Measurements from ENCODE around the gene PSME2.

DNA sequence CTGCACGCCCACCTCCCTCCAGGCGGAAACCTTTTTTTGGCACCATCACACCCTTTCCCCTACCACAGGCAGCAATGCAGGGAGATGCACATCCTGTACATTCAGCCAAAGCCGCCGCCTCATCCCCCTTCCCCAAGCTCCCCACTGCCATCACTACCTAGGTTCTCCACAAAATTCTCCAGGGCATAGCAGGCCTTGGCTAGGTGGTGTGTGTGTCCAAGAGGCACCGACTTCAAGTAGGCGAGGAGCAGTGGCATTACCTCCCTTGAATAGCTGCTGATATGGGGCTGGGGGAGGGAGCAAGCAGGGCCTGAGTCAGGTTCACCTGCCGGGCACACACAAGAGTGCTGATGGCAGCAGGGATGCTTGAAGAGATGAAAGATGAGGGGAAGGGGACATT, 38.6 kb upstream of the PSME2 start:
- TF ChIP-seq, protein P1, sequence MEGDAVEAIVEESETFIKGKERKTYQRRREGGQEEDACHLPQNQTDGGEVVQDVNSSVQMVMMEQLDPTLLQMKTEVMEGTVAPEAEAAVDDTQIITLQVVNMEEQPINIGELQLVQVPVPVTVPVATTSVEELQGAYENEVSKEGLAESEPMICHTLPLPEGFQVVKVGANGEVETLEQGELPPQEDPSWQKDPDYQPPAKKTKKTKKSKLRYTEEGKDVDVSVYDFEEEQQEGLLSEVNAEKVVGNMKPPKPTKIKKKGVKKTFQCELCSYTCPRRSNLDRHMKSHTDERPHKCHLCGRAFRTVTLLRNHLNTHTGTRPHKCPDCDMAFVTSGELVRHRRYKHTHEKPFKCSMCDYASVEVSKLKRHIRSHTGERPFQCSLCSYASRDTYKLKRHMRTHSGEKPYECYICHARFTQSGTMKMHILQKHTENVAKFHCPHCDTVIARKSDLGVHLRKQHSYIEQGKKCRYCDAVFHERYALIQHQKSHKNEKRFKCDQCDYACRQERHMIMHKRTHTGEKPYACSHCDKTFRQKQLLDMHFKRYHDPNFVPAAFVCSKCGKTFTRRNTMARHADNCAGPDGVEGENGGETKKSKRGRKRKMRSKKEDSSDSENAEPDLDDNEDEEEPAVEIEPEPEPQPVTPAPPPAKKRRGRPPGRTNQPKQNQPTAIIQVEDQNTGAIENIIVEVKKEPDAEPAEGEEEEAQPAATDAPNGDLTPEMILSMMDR (optimal IDR thresholded peaks at IDR 0.05 in 1 of 3, IDR thresholded peaks at IDR 0.05 in 1 of 3, conservative IDR thresholded peaks at IDR 0.05 in 1 of 3; ENCODE audit: extremely low read depth in 1 of 3, insufficient read depth in 2 of 3, low read length in 3 of 3) = no peak
- TF ChIP-seq EZH2 (IDR thresholded peaks at IDR 0.05; ENCODE audit: low read length) = no peak
